Umbilical cord (tissue), 2 donors: Measurements from ENCODE around the gene MMP24. TPM values are rescaled to one million over a fixed set of nuclear protein-coding genes. Genes with fewer than 3 reads are reported as not detected.
"Not testable (repeated sequence)": the region's sequence is repeated elsewhere in the genome, so short reads cannot be mapped to it uniquely, and the experiment has no call there.

Experiments
- DNase-seq: peaks from one replicate; pipeline ENCODE4 v3.0.0-alpha.2; 2015; ENCODE audit warnings: low spot score
- total RNA-seq: library from RNA; depleted of rRNA; stranded (reverse); fragments of >200 nt; gene quantifications from one replicate; pipeline ENCODE4 v1.2.3, GENCODE V29; 2014; ENCODE audit warnings: low replicate concordance; ENCODE audit not compliant: insufficient read depth

The MMP24 gene
- total RNA-seq: 0.24 TPM

- no peak for DNase-seq
Observed at GRCh38 chr20:35226126-35226883, at the start of gene MMP24. Gene MMP24, plus strand, starts transcription at chr20:35226690. Its CDS starts 49 bp downstream, at chr20:35226739.

GRCh38 chr20:35179292-35180212 lies 46.9 kb upstream of the MMP24 start:
- DNase-seq: no peak

DNA sequence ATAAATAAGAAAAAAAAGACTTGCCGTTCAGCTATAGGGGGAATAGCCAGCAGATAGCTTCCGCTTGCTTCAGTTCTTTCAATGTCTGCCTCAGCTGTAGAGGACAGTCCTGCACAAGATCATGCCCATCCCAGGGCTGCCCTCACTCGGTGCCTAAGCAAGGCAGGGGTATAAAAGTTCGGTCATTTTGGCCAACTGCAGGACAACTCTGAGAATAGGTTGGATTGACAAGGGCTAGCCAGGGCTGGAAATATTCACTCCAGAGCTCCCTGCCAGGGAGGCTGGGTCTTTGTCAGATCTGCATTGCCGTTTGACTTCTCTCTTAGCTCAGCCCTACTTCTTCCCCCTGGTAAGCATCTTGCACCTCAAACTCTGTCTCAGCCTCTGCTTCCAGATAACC lies 46.2 kb upstream of the MMP24 start:
- no peak for DNase-seq

DNA sequence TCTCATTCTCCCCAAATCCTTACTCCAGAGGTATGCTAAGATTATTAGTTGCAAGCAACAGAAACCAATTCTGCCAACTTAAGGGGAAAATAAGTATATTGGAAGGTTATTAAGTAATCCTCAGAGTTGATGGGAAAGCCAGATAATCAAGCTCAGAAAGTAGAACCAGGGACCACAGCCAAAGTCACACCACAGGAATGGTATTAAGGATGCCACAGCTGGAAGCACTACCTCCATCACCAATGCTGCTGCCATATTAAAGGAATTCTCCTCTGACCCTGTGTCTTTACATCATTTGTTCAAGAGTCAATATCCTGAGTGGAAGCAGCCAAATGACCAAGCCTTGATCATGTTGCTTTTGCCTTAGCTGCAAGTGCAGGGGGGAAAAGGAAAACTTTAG lies 44.8 kb upstream of the MMP24 start:
- DNase-seq: no peak

GRCh38 chr20:35186691-35187289 lies 39.7 kb upstream of the MMP24 start:
- DNase-seq: not testable (repeated sequence)

DNA sequence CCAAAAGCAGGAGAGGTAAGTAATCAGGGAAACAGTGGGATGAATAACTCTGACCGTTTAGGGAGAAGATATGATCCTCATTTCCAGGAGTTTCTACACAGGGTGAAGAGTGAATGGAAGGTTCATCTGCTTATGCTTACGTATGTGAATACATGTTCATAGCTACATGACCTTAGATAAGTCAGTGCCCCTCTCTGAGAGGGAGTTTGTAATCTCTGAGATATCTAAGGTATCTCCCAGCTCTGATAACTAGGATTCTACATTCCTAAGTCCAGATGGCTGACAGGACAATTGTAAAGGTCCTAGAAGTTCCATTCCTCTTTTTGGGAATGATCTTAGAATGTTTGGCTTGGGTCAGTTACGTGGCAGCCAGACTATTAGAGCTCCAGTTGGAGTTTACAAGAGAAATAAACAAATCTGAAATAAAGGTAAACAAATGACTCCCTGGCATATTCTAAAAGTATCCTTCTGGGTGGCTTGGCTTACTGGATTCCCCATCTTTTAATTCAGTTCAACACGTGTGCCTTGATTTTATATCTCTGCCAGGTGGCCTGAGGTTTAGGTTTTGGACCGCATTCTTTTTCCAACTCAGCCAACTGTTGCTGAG lies 38.8 kb upstream of the MMP24 start:
- DNase-seq: no peak

DNA sequence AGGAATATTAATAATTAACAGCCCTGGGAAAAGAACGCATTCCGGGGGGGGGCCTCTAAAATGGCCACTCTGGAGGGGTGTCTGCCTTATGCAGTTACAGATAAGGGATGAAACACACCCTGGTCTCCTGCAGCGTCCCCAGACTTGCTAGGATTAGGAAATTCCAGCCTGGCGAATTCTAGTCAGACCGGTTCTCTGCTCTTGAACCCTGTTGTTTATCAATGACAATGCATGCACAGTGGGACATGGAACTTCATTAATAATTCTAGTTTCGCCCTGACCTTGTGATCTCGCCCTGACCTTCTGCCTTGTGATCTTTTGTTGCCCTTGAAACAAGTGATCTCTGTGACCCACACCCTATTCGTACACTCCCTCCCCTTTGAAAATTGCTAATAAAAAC lies 37.3 kb upstream of the MMP24 start:
- not testable (repeated sequence) for DNase-seq

DNA sequence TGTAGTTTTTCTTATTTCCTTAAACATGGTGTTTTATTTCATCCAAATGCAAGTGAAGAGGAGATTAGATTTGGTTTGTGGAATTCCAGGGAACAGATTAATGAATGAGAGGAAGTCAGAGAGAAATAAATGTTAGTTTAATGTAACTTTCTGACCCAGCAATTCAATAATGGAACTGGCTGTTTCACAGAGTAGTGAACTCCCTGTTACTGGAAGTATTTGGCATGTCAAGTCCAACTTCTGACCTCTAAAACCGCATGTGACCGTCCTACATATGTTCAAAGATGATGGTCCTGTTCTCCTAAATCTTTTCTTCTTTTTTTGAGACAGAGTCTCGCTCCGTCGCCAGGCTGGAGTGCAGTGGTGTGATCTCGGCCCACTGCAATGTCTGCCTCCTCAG lies 35.9 kb upstream of the MMP24 start:
- no peak for DNase-seq

DNA sequence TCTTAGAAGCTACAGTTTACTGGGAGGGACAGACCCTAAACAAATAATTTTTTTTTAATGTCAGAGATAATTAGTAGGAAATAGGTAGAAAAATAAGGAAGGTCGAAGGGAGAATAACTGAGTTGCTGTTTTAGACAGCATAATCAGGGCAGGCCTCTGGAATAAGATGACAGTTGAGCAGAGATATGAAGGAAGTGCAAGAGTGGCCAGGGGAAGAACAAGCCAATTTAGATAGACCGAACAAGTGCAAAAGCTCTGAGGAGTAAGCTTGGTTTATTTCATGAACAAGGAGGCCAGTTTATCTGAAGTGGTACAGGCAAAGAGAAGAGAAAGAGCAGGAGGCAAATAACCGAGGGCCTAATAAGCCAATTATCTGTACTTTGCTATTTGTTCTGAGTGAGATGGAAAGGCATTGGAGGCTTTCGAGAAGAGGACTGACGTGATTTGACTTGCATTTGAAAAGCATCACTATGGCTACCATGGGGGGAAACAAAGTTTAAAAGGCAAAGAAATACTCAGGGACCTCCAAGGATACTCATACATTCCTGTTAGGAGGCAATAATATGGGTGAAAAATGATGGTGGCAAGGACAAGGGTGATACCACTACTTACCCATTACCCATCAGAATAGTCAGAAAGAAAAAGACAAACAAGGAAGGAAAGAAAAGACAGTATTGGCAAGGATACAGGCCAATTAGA lies 34.9 kb upstream of the MMP24 start:
- DNase-seq: no peak

DNA sequence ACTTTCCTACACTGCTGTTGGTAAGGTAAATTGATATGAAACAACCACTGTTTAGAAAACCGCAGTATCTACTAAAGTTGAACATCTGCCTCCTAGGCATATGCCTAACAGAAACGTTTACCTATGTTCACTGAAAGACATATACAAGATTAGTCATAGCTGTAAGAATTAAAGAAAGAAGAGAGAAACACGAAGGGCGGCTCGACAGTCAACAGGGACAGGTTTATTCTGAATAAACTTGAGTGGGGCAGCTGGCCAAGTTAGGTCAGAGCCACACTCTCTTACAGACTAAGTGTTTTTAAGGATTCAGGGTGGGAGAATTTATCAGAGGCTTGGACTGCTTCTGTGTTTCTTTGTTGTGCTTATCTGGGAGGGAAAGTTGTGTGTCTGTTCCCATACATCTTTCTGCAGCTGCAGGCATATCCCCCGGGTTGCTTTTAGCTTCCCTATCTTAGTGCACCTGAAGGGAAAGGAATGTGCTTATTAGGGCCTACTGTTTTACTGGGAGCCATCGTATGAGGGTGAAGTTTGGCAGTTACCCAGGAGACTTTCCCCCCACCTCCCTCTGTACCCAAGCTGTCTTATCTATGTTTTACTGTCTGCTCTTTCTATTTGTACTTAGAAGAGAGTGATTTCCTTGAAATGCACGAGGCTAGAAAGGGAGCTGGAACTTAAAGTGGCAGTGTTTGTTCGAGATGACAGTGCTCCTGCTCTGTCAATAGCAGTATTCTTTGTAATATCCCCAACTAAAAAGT lies 34.2 kb upstream of the MMP24 start:
- peak; percentile 22 for DNase-seq

- not testable (repeated sequence) for DNase-seq
Observed at GRCh38 chr20:35193031-35193791, 33.3 kb upstream of the MMP24 start.

GRCh38 chr20:35196313-35196712 lies 30.2 kb upstream of the MMP24 start:
- no peak for DNase-seq

DNA sequence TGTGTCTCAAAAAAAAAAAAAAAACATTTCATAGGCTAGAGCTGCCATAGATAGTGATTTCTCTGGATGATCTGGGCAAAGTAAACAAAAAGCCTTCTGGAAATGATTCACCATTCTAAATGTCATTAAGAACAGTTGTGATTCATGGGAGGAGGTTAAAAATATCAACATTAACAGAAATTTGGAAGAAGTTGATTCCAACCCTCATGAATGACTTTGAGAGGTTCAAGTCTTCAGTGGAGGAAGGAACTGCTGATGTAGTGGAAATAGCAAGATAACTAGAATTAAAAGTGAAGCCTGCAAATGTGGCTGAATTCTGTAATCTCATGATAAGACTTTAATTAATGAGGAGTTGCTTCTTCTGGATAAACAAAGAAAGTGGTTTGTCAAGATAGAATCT lies 26.8 kb upstream of the MMP24 start:
- no peak for DNase-seq

GRCh38 chr20:35200267-35200666 lies 26.2 kb upstream of the MMP24 start:
- no peak for DNase-seq

DNA sequence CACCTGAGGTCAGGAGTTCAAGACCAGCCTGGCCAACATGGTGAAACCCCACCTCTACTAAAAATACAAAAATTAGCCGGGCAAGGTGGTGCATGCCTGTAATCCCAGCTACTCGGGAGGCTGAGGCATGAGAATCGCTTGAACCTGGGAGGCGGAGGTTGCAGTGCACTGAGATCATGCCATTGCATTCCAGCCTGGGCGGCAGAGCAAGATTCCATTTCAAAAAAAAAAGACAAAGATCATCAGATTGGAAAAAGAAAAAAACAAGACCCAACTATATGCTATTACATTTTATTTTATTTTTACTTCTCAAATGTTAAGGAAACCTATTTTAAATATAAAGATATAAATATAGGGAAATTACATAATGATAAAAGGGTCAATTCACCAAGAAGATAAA lies 25.0 kb upstream of the MMP24 start:
- DNase-seq: not testable (repeated sequence)

- DNase-seq: no peak
Observed at GRCh38 chr20:35206802-35207201, 19.7 kb upstream of the MMP24 start.

GRCh38 chr20:35207950-35208611 lies 18.4 kb upstream of the MMP24 start:
- peak; percentile 86 for DNase-seq

DNA sequence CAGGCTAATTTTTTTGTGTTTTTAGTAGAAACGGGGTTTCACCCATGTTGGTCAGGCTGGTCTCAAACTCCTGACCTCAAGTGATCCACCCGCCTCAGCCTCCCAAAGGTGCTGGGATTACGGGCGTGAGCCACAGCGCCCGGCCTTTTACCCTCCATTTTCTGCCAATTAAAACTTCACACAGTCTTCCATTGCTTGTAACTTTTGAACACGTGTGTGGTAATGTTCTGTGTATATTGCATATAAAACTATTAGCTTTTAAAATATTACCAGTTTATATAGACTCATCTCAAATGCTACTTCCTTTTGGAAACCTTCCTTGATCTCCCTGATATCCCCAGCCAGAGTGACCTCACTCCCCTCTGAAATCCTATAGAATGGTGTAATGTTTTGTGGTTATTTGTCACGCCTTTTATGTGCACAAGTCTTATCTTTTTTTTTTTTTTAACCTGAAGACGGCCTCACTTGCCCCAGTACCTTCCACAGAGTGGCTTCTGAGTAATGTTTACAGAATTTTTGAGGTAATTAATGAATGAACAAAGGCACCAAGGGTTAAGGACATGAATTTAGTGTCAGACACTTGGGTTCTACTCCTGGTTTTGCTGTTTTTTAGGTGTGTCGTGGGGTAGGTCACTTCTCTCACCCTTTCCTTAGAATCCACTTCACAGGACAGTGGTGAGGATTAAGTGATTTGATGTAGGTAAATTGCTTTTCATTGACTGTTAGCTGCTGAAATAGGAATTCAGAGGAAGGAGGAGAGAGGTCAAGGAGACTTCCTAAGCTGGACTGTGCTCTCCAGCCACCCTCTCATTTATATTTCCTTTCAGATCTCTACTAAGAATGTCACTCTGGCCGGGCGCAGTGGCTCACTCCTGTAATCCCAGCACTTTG lies 11.2 kb upstream of the MMP24 start:
- no peak for DNase-seq
